Naive thymus-derived CD8-positive, alpha-beta T cell (primary cell): ENCODE results near the gene PDXP. TPM values are rescaled to one million over a fixed set of nuclear protein-coding genes. Genes with fewer than 3 reads are reported as not detected.

ENCODE experiments used
- ATAC-seq, 2 donors: fragments of 150-1000 bp; cut with Tn5 transposase in 1 of 2; sonication (Bioruptor Pico), chemical (Tn5 transposase) in 1 of 2; 1 replicate in 1 of 2; 2 replicates in 1 of 2; pipeline ENCODE4 v1.10.0; 2021; ENCODE audit warnings: mild to moderate bottlenecking in 2 of 2, moderate library complexity in 2 of 2
- POLR2A ChIA-PET: fragments of 350-600 bp; sonication (Branson Sonifier 250); formaldehyde crosslinking; loops from one replicate; lab custom pipeline; 2021; ENCODE audit warnings: antibody characterized with exemption; lab: Charles Lee
- DNase-seq, 10 donors: peaks; one replicate each; pipeline versions ENCODE4 v3.0.0 to v3.0.0-alpha.2; 2020 to 2022
- H3K27ac Mint-ChIP-seq, 10 donors: one replicate each; pipeline ENCODE4 v1.8.0; 2020 to 2022; ENCODE audit warnings: mild to moderate bottlenecking in 10 of 10, mixed read lengths in 10 of 10, moderate library complexity in 4 of 10, inconsistent platforms in 1 of 10
- H3K27me3 Mint-ChIP-seq, 5 donors: one replicate each; pipeline ENCODE4 v1.8.0; 2021 to 2022; ENCODE audit warnings: mixed read lengths in 5 of 5
- H3K36me3 Mint-ChIP-seq, 3 donors: one replicate each; pipeline ENCODE4 v1.8.0; 2020 to 2022; ENCODE audit warnings: mixed read lengths in 3 of 3, mild to moderate bottlenecking in 2 of 3, inconsistent platforms in 1 of 3
- H3K4me1 Mint-ChIP-seq, 4 donors: one replicate each; pipeline ENCODE4 v1.8.0; 2021 to 2022; ENCODE audit warnings: mixed read lengths in 4 of 4
- H3K4me3 Mint-ChIP-seq, 10 donors: one replicate each; pipeline ENCODE4 v1.8.0; 2020 to 2022; ENCODE audit warnings: mild to moderate bottlenecking in 10 of 10, mixed read lengths in 10 of 10, moderate library complexity in 6 of 10, inconsistent platforms in 1 of 10
- H3K9me3 Mint-ChIP-seq, 9 donors: one replicate each; pipeline ENCODE4 v1.8.0; 2020 to 2022; ENCODE audit warnings: mixed read lengths in 9 of 9, mild to moderate bottlenecking in 3 of 9, inconsistent platforms in 1 of 9, moderate library complexity in 1 of 9
- polyA plus RNA-seq, 3 donors: library from polyadenylated mRNA; unstranded; fragments of 300-500 nt; fragmentation: Illumina TruSeq; gene quantifications; one replicate each; pipeline ENCODE4 v1.2.3, GENCODE V29; 2021
- total RNA-seq, 8 experiments: library from RNA in 2 of 8; stranded (reverse) in 2 of 8; gene quantifications; one replicate each; pipeline ENCODE4 v1.2.3 and lab custom pipeline; 2021 to 2026

Gene PDXP
- total and polyA plus RNA-seq, 5 experiments from 2014 or later = 1.7 to 9.6 (median 5.8) TPM

DNA sequence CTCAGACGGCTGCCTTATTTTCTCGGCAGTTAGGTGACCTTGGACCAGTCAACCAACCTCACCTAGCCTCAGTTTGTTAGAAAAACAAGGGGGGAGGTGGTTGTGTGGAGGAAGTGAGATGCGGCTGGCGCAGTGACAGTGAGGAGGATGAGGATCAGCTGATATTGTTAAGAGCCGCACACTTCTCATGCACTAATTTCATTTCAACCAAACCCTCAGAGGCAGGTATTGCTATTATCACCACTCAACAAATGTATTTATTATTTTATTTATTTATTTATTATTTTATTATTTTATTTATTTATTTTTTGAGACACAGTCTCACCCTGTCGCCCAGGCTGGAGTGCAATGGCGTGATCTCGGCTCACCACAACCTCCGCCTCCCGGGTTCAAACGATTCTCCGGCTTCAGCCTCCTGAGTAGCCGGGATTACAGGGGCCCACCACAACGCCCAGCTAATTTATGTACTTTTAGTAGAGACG is 19.0 kb downstream of the PDXP start:
- no peaks in the 10 kb centered on the region for H3K36me3 Mint-ChIP-seq
- no peaks in the 10 kb centered on the region for H3K27me3 Mint-ChIP-seq
- POLR2A ChIA-PET = interaction anchor here (0.6 to 66.7 kb wide), 5 partner anchors 9 to 228 kb away, joined by 3 to 2283 read pairs (median 6); partner anchors contain the start of genes GGA1, MICALL1, NOL12 and PDXP
- H3K9me3 Mint-ChIP-seq = no peaks in the 10 kb centered on the region
- peak overlapping the region; percentile 89 to 99 (median 93) for H3K4me3 Mint-ChIP-seq
- ATAC-seq (peak; percentile 59 to 70), DNase-seq (no peak)
- H3K27ac Mint-ChIP-seq = peak overlapping the region; percentile 91 to 100 (median 100)
- H3K4me1 Mint-ChIP-seq = peaks cover 16 to 58% (median 54%) of the 10 kb centered on the region in 4 donors

DNA sequence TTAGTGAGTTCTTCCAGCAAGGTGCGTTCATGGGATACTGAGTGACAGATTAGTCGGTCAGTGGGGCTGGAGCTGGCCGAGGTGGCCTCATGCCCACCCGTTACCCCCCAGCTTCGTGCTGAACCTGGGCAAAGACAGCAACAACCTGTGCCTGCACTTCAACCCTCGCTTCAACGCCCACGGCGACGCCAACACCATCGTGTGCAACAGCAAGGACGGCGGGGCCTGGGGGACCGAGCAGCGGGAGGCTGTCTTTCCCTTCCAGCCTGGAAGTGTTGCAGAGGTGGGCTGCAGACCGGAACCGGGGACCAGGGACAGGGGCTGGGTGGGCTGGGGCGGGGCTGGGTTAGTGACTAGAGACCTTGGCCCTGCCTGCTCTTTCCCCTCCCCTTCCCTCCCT is 19.8 kb downstream of the PDXP start:
- no peaks in the 10 kb centered on the region for H3K36me3 Mint-ChIP-seq
- POLR2A ChIA-PET = interaction anchor here (0.5 to 66.7 kb wide), 4 partner anchors 8 to 45 kb away, joined by 3 to 2283 read pairs (median 38); partner anchors contain the start of genes GGA1, NOL12, PDXP and SH3BP1
- DNase-seq = no peak
- ATAC-seq = no peak
- no peaks in the 10 kb centered on the region for H3K9me3 Mint-ChIP-seq
- H3K4me3 Mint-ChIP-seq = peak overlapping the region in 3 of 10 donors; percentile 64 to 89 (median 75)
- no peaks in the 10 kb centered on the region for H3K27me3 Mint-ChIP-seq
- peaks cover 16 to 52% (median 47%) of the 10 kb centered on the region in 4 donors for H3K4me1 Mint-ChIP-seq
- peak overlapping the region in 8 of 10 donors; percentile 86 to 100 (median 94) for H3K27ac Mint-ChIP-seq

DNA sequence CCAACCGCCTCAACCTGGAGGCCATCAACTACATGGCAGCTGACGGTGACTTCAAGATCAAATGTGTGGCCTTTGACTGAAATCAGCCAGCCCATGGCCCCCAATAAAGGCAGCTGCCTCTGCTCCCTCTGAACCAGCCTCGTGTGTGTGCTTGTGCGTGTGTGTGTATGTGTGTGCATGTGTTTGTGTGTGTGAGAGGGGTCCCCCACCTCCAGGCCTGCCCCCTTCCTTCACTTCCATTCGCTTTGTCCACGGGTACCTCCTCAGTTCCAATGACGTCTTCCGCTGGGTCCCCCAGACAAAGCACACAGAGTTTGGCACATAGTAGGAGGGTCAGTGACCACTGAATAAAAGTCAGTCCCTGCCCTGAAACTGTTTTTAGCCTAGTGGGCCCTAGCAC is 21.1 kb downstream of the PDXP start:
- no peaks in the 10 kb centered on the region for H3K27me3 Mint-ChIP-seq
- peaks cover 10 to 41% (median 38%) of the 10 kb centered on the region in 4 donors for H3K4me1 Mint-ChIP-seq
- ATAC-seq (no peak), DNase-seq (no peak)
- H3K36me3 Mint-ChIP-seq = no peaks in the 10 kb centered on the region
- peak overlapping the region in 9 of 10 donors; percentile 16 to 91 (median 78) for H3K27ac Mint-ChIP-seq
- POLR2A ChIA-PET = interaction anchor here (0.7 to 66.7 kb wide), 3 partner anchors 12 to 223 kb away, joined by 4 to 2283 read pairs (median 6); partner anchors contain the start of genes GGA1, PDXP and SH3BP1
- H3K9me3 Mint-ChIP-seq = no peaks in the 10 kb centered on the region
- peak overlapping the region in 5 of 10 donors; percentile 10 to 55 (median 29) for H3K4me3 Mint-ChIP-seq

DNA sequence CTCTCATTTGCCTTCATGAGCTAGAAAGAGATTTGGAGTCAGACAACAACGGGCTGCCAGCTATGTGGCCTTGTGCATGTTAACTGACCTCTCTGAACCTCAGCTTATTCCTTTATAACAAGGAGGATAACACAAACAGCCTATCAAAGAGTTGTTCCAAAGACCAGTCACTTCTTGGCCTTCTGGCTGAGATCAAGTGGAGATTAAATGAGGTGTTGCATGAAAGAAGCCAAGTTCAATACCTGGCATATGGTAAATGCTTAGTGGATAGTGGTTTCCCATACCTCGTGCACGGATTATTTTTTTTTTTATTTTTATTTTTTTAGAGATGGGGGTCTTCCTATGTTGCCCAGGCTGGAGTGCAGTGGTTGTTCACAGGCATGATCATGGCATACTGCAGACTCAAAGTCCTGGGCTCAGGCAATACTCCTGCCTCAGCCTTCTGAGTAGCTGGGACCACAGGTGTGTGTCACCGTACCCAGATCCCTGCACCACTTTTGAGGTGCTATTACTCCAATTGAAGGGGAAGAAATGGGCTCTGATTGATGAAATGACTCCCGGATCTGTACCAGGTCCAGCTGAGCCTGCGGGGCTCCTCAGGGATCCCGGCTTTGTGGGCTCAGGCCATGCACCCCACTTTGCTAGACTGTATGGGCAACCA is 21.8 kb downstream of the PDXP start:
- Mint-ChIP-seq H3K36me3 (no peaks in the 10 kb centered on the region), H3K4me1 (peaks cover 10 to 35% (median 33%) of the 10 kb centered on the region in 4 donors), H3K9me3 (no peaks in the 10 kb centered on the region), H3K4me3 (no peak overlapping the region), H3K27me3 (no peaks in the 10 kb centered on the region), H3K27ac (peak overlapping the region in 7 of 10 donors; percentile 16 to 91 (median 72))
- no peak for ATAC-seq
- POLR2A ChIA-PET = interaction anchor here (1.0 to 66.7 kb wide), 2 partner anchors 12 to 47 kb away, joined by 6 to 2283 read pairs; partner anchors contain the start of genes GGA1, PDXP and SH3BP1
- no peak for DNase-seq

DNA sequence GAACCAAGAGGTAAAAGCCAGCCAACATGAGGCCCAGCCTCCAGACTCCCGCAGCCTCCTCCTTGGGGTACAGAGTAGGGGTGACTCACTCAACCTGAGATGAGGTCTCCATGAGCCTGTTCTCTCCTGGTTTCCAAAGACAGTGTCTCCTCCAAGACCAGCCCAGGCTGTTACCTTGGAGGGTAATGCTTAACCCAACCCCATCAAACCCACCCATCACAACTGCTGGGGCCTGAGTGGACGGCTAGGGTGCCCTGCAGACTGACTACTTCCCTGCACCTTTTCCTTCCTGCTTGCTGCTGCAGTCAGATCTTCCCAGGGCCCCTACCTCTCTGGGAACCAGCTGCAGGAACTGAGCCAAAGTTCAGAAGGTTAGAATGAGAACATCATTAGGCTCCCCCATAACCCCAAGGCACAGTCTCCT is 22.5 kb downstream of the PDXP start:
- Mint-ChIP-seq H3K27me3 (no peaks in the 10 kb centered on the region), H3K4me3 (peak overlapping the region in 1 of 10 donors; percentile 52), H3K36me3 (no peaks in the 10 kb centered on the region), H3K4me1 (peaks cover 8 to 36% (median 30%) of the 10 kb centered on the region in 4 donors), H3K9me3 (no peaks in the 10 kb centered on the region), H3K27ac (peak overlapping the region in 4 of 10 donors; percentile 47 to 83 (median 70))
- POLR2A ChIA-PET = interaction anchor here (1.2 to 66.7 kb wide), 3 partner anchors 7 to 168 kb away, joined by 5 to 2283 read pairs (median 71); partner anchors contain the start of genes GGA1, LGALS1, PDXP and SH3BP1
- DNase-seq (no peak), ATAC-seq (no peak)

DNA sequence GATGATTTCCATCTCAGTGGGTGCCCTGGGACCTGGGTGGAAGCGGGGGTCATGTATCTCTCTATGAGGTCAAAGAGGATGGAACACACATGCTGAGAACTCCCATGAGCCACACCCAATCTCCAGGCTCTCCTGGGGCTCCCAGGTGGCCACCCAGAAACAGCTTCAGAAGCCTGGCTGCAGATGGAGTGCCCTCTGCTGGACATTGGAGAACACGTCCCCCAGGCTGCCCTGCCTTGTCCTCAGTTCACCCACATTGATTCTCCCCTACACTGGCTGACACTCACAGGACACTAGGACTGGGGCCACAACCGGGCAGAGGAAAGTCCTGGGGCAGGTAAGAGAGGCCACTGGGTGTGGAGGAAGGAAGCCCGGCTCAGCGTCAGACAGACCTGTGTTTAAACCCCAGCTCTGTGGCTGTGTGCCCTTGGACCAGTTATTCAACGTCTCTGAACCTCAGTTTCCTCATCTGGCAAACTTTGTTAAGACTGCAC is 23.1 kb downstream of the PDXP start:
- peak overlapping the region in 2 of 10 donors; percentile 9 to 26 for H3K4me3 Mint-ChIP-seq
- peak; percentile 10 to 19 for ATAC-seq
- DNase-seq = peak; percentile 53 to 86 (median 72)
- H3K27me3 Mint-ChIP-seq = no peaks in the 10 kb centered on the region
- peaks cover 8 to 38% (median 31%) of the 10 kb centered on the region in 4 donors for H3K4me1 Mint-ChIP-seq
- POLR2A ChIA-PET = interaction anchor here (0.6 to 66.7 kb wide), 4 partner anchors 7 to 167 kb away, joined by 5 to 2283 read pairs (median 40); partner anchors contain the start of genes GGA1, LGALS1, PDXP and SH3BP1
- H3K9me3 Mint-ChIP-seq = no peaks in the 10 kb centered on the region
- H3K36me3 Mint-ChIP-seq = no peaks in the 10 kb centered on the region
- peak overlapping the region in 7 of 10 donors; percentile 20 to 89 (median 79) for H3K27ac Mint-ChIP-seq

DNA sequence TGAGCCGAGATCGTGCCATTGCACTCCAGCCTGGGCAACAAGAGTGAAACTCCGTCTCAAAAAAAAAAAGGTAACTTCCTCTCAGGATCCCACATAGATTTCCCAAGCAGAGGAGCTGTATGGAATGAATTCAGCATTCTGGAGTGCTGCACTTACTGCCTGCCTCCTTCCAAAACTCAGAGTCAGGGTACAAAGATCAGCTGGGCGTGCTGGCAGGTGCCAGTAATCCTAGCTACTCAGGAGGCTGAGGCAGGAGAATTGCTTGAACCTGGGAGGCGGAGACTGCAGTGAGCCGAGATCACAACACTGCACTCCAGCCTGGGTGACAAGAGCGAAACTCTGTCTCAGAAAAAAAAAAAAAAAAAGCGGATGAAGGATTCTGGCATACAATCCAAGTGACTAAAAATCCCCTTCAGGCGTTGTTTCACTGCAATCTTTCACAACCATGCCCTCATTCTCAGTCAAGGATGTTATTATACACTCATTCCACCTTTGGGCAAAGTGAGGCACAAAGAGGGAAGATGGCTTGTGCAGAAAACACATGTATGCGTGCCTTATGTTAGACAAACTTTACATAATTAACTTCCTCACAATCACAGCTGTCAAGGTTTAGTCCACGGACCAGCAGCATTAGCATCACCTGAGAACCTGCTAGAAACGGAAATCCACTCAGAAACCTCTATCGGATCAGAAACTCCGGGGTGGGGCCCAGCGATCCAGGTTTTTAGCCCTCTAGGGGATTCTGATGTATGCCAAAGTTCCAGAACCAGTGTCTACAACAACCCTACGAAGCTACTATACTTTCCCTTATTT is 26.5 kb downstream of the PDXP start:
- Mint-ChIP-seq H3K27me3 (no peaks in the 10 kb centered on the region), H3K27ac (peak overlapping the region in 7 of 10 donors; percentile 11 to 98 (median 92)), H3K4me3 (peak overlapping the region in 8 of 10 donors; percentile 18 to 98 (median 96)), H3K4me1 (peaks cover 14 to 40% (median 34%) of the 10 kb centered on the region in 4 donors), H3K9me3 (no peaks in the 10 kb centered on the region), H3K36me3 (peaks cover 0 to 21% (median 8%) of the 10 kb centered on the region in 3 donors)
- no peak for ATAC-seq
- no peak for DNase-seq
- POLR2A ChIA-PET = interaction anchor here (0.6 to 66.7 kb wide), 3 partner anchors 11 to 95 kb away, joined by 8 to 2283 read pairs (median 71); partner anchors contain the start of genes GGA1, LGALS1, PDXP and SH3BP1

DNA sequence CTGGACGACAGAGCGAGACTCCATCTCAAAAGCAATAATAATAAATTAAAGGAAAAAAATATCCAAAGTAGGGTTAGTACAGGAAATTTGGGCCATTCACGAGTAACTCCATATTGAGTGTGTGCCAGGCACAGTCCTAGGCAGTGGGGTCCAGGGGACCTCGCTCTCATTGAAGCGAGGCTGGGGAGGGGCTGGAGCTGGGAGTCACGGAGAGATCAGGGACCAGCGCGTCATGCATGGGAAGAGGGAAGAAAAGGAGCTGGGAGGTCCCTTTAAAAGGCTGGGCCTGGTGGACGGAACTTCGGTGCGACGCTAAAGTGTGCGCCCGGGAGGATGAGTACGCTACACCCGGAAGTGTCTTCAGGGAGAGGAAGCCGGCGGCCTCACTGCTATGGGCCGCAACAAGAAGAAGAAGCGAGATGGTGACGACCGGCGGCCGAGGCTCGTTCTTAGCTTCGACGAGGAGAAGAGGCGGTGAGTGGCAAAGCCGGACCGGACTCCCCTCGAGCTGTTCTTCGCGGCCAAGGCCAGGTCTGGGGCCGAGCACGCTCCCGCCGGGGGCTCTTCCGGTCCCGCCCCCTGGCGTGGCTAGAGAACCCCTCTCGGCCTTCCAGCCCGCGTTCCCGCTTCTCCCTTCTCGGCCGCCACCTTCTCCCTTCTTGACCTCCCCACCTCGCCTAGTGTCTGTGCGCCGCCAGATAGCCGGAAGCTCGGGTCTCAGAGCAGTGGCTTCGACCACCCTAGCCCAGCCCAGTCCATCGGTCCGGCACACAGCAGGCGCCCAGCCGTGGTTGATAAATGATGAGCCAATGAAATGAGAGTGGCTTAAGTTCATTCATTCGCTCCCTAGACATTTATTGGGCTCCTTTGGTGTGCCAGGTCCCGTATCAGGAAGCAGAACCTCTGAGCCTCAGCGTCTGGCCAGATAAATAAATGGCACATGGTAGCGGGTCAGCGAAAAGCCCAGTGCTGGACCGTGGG is 27.8 kb downstream of the PDXP start, which contains the start of gene NOL12:
NOL12 (plus strand) TSS at position 342 of the 981 bp plus-strand sequence; CDS start at position 392, 50 bp downstream.
- ATAC-seq (peak; percentile 91 to 92), DNase-seq (peak; percentile 55 to 86 (median 73))
- POLR2A ChIA-PET = interaction anchor here (0.6 to 66.7 kb wide), 7 partner anchors 10 to 125 kb away, joined by 3 to 2283 read pairs (median 4); partner anchors contain the start of genes GGA1, LGALS1, PDXP and SH3BP1
- H3K4me3 Mint-ChIP-seq = peak within 1 kb of the TSS; percentile 88 to 98 (median 94)
- no peaks in the 10 kb centered on the region for H3K9me3 Mint-ChIP-seq
- peak within 1 kb of the TSS; percentile 92 to 99 (median 98) for H3K27ac Mint-ChIP-seq
- H3K36me3 Mint-ChIP-seq = peaks cover 0 to 33% (median 18%) of the 10 kb centered on the region in 3 donors
- peaks cover 14 to 36% (median 34%) of the 10 kb centered on the region in 4 donors for H3K4me1 Mint-ChIP-seq
- H3K27me3 Mint-ChIP-seq = no peaks in the 10 kb centered on the region

DNA sequence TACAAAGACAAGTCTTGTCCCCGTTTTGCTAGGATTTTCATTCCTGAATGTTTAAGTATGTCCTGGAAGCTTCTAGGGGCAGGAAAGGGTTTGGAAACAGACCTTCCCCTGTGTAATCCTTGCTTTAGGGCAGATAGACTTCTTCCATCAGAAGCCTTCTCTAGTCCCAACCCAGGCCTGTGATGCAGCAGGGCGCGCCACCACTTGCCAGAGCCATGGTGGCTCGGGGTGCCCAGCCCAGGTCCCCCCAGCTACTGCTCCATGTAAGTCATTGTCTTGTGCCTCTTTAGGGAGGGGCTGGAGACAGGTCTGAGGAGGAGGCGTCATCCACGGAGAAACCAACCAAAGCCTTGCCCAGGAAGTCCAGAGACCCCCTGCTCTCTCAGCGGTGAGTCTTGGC is 31.9 kb downstream of the PDXP start:
- no peak overlapping the region for H3K4me3 Mint-ChIP-seq
- H3K9me3 Mint-ChIP-seq = no peaks in the 10 kb centered on the region
- ATAC-seq (no peak), DNase-seq (no peak)
- H3K36me3 Mint-ChIP-seq = peaks cover 0 to 62% (median 37%) of the 10 kb centered on the region in 3 donors
- no peaks in the 10 kb centered on the region for H3K27me3 Mint-ChIP-seq
- no peak overlapping the region for H3K27ac Mint-ChIP-seq
- H3K4me1 Mint-ChIP-seq = peaks cover 13 to 30% (median 27%) of the 10 kb centered on the region in 4 donors
- POLR2A ChIA-PET = interaction anchor here (9.8 to 66.7 kb wide), 2 partner anchors 16 to 57 kb away, joined by 71 to 2283 read pairs; partner anchors contain the start of genes GGA1, LGALS1, PDXP and SH3BP1

DNA sequence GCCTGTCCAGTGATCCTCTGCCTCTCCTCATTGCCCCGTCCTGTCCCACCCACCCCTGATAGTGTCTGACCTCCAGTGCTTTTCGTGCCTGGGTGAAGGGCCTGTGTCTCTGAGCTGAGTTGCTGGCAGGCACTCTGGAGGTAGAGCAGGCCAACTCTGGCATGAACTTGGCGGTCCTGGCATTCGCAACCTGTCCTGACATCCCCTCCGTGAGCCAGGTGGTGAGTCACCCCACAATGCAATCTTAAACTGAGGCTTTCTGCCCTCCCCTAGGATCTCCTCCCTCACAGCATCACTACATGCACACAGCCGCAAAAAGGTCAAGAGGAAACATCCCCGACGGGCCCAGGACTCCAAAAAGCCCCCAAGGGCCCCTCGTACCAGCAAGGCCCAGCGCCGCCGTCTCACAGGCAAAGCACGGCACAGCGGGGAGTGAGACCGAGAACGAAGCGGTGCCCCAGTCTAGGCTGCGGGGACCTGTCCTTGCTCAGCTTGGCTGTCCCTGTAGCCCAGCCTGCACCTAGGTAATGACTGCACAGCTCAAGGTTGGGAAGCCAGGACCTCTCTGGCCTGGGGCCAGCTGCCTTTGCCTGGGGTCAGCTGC is 32.5 kb downstream of the PDXP start:
- Mint-ChIP-seq H3K9me3 (no peaks in the 10 kb centered on the region), H3K4me3 (no peak overlapping the region), H3K4me1 (peaks cover 15 to 30% (median 27%) of the 10 kb centered on the region in 4 donors), H3K36me3 (peaks cover 0 to 68% (median 37%) of the 10 kb centered on the region in 3 donors), H3K27ac (no peak overlapping the region), H3K27me3 (no peaks in the 10 kb centered on the region)
- no peak for DNase-seq
- POLR2A ChIA-PET = interaction anchor here (9.8 to 66.7 kb wide), 2 partner anchors 17 to 58 kb away, joined by 71 to 2283 read pairs; partner anchors contain the start of genes GGA1, LGALS1, PDXP and SH3BP1
- ATAC-seq = no peak
